DOHH2 (cell line): ENCODE data around the gene EDEM2.

Source experiments
- CTCF ChIP-seq: fragments of 200-600 bp; sonication (generic); IDR thresholded peaks from one replicate; pipeline ENCODE4 v1.5.1; 2014; ENCODE audit warnings: antibody characterized with exemption, mild to moderate bottlenecking, low read depth, low read length; ENCODE audit not compliant: poor library complexity, severe bottlenecking
- EZH2phosphoT487 ChIP-seq: fragments of 200-600 bp; sonication (generic); IDR thresholded peaks from 2 replicates; pipeline ENCODE4 v1.6.1; 2017; ENCODE audit warnings: borderline replicate concordance, mild to moderate bottlenecking, antibody characterized with exemption, low read length, moderate library complexity, mixed read lengths

- TF ChIP-seq CTCF (no peak), EZH2phosphoT487 (no peak)
These were observed 3.9 kb upstream of the EDEM2 start for GRCh38 chr20:35150846-35151579.
